Esophagus muscularis mucosa (tissue), 4 donors: Measurements from ENCODE around the gene CEMIP2. TPM values are rescaled to one million over a fixed set of nuclear protein-coding genes. Genes with fewer than 3 reads are reported as not detected.

ENCODE experiments used
- DNase-seq: peaks from one replicate; pipeline ENCODE4 v3.0.0-alpha.2; 2017; ENCODE audit errors: extremely low spot score
- H3K27ac ChIP-seq, 4 donors: fragments of 200-600 bp; sonication (generic); replicated peaks in 1 of 4; 1 replicate in 3 of 4; 2 replicates in 1 of 4; pipeline ENCODE4 v1.5.1; 2016 to 2019; ENCODE audit warnings: mild to moderate bottlenecking in 1 of 4
- H3K27me3 ChIP-seq, 4 donors: fragments of 200-600 bp; sonication (generic); one replicate each; pipeline versions ENCODE4 v1.5.1 to v1.6.0; 2016 to 2019
- H3K36me3 ChIP-seq, 4 donors: fragments of 200-600 bp; sonication (generic); one replicate each; pipeline ENCODE4 v1.5.1; 2016 to 2019
- H3K4me1 ChIP-seq, 4 donors: fragments of 200-600 bp; sonication (generic); one replicate each; pipeline ENCODE4 v1.5.1; 2016 to 2019
- H3K4me3 ChIP-seq, 4 donors: fragments of 200-600 bp; sonication (generic); 1 replicate in 2 of 4; 2 replicates in 2 of 4; pipeline ENCODE4 v1.5.1; 2016 to 2019; ENCODE audit warnings: mild to moderate bottlenecking in 4 of 4, moderate library complexity in 1 of 4
- H3K9me3 ChIP-seq, 4 donors: fragments of 200-600 bp; sonication (generic); 1 replicate in 3 of 4; 2 replicates in 1 of 4; pipeline ENCODE4 v1.5.1; 2016 to 2019
- CTCF ChIP-seq, 3 experiments: fragments of 200-600 bp in 2 of 3; fragments of 450-650 bp in 1 of 3; sonication (generic) in 2 of 3; IDR thresholded peaks; one replicate each; pipeline ENCODE4 v1.5.1; 2017 to 2019; ENCODE audit warnings: antibody characterized with exemption in 3 of 3, mild to moderate bottlenecking in 2 of 3, moderate library complexity in 1 of 3
- EP300 ChIP-seq: sonication (generic); formaldehyde crosslinking; IDR thresholded peaks from one replicate; pipeline ENCODE4 v1.6.1; 2017; ENCODE audit warnings: antibody characterized with exemption
- POLR2A ChIP-seq: fragments of 450-650 bp; IDR thresholded peaks from one replicate; pipeline ENCODE4 v1.6.1; 2017; ENCODE audit warnings: antibody characterized with exemption, moderate library complexity, mild to moderate bottlenecking, low read depth
- POLR2AphosphoS5 ChIP-seq, 2 donors: sonication (generic); formaldehyde crosslinking; IDR thresholded peaks; one replicate each; pipeline ENCODE4 v1.6.1; 2017; ENCODE audit warnings: antibody characterized with exemption in 2 of 2
- WGBS: methylation state at CpG from one replicate; pipeline ENCODE4 v1.1.5; 2018; 5-methylcytosine and 5-hydroxymethylcytosine counted together
- intact Hi-C: fragments of 100-400 bp; cut with DNase I; formaldehyde crosslinking; loops from one replicate; pipeline ENCODE4 v1.15.1; 2023
- total RNA-seq, 4 donors: library from RNA; depleted of rRNA; stranded (reverse); fragments of >200 nt; gene quantifications; one replicate each; pipeline versions ENCODE4 v1.1.0 to v1.2.1, GENCODE V29; 2016

The CEMIP2 gene
- total RNA-seq, 4 donors from 2014 or later: 18.5 to 144 (median 26.8) TPM

GRCh38 chr9:71680189-71680980 is 87.9 kb downstream of the CEMIP2 start:
- H3K27me3 ChIP-seq: no peaks in the 10 kb centered on the region
- H3K4me1 ChIP-seq: peaks cover 15 to 65% (median 42%) of the 10 kb centered on the region in 4 donors
- TF ChIP-seq POLR2A (no peak), POLR2AphosphoS5 (IDR thresholded peaks at IDR 0.05) (no peak), EP300 (no peak), CTCF (IDR thresholded peaks at IDR 0.05) (no peak)
- intact Hi-C loops: loop anchor here (10.0 kb wide), 3 partner anchors 46 to 84 kb away; partner anchors contain the start of gene CEMIP2
- H3K9me3 ChIP-seq: no peaks in the 10 kb centered on the region
- peaks cover 0 to 4% (median 0%) of the 10 kb centered on the region in 4 donors for H3K36me3 ChIP-seq
- 33% methylated on average over 5 of the region's 5 CpGs for WGBS
- peak overlapping the region in 3 of 4 donors; percentile 14 to 69 (median 57) for H3K27ac ChIP-seq
- H3K4me3 ChIP-seq: no peak overlapping the region
- no peak for DNase-seq

GRCh38 chr9:71678999-71679398 is 89.3 kb downstream of the CEMIP2 start:
- peak overlapping the region in 1 of 4 donors; percentile 25 for H3K27ac ChIP-seq
- peaks cover 15 to 56% (median 42%) of the 10 kb centered on the region in 4 donors for H3K4me1 ChIP-seq
- 48% methylated on average over 3 of the region's 3 CpGs for WGBS
- TF ChIP-seq POLR2A: no peak
- TF ChIP-seq POLR2AphosphoS5 (IDR thresholded peaks at IDR 0.05): no peak
- TF ChIP-seq EP300: no peak
- TF ChIP-seq CTCF (IDR thresholded peaks at IDR 0.05): no peak
- intact Hi-C loops: no loop called here
- no peak overlapping the region for H3K4me3 ChIP-seq
- no peaks in the 10 kb centered on the region for H3K9me3 ChIP-seq
- no peaks in the 10 kb centered on the region for H3K27me3 ChIP-seq
- H3K36me3 ChIP-seq: peaks cover 0 to 4% (median 0%) of the 10 kb centered on the region in 4 donors
- no peak for DNase-seq

- Histone ChIP-seq H3K9me3 (no peaks in the 10 kb centered on the region), H3K36me3 (no peaks in the 10 kb centered on the region), H3K27ac (peak overlapping the region; percentile 25 to 55 (median 44)), H3K27me3 (no peaks in the 10 kb centered on the region), H3K4me3 (no peak overlapping the region), H3K4me1 (peaks cover 15 to 48% (median 38%) of the 10 kb centered on the region in 4 donors)
- DNase-seq: no peak
- TF ChIP-seq EP300: no peak
- TF ChIP-seq POLR2AphosphoS5 (IDR thresholded peaks at IDR 0.05): no peak
- TF ChIP-seq POLR2A: no peak
- no peak for TF ChIP-seq CTCF (IDR thresholded peaks at IDR 0.05)
- intact Hi-C loops: no loop called here
- 94% methylated on average over 1 of the region's 1 CpG for WGBS
These were observed 91.1 kb downstream of the CEMIP2 start for GRCh38 chr9:71677209-71677608.

- TF ChIP-seq CTCF (IDR thresholded peaks at IDR 0.05): no peak
- no peak for TF ChIP-seq POLR2AphosphoS5 (IDR thresholded peaks at IDR 0.05)
- TF ChIP-seq POLR2A: no peak
- no peak for TF ChIP-seq EP300
- no peaks in the 10 kb centered on the region for H3K9me3 ChIP-seq
- H3K27ac ChIP-seq: no peak overlapping the region
- peaks cover 13 to 40% (median 31%) of the 10 kb centered on the region in 4 donors for H3K4me1 ChIP-seq
- no peaks in the 10 kb centered on the region for H3K36me3 ChIP-seq
- H3K4me3 ChIP-seq: no peak overlapping the region
- no peaks in the 10 kb centered on the region for H3K27me3 ChIP-seq
- intact Hi-C loops: no loop called here
- DNase-seq: no peak
These were observed 91.9 kb downstream of the CEMIP2 start for GRCh38 chr9:71676460-71676859.
